ENCODE measurements around the gene VASH1.

GRCh38 chr14:76782115-76782884 lies 21.0 kb downstream of the VASH1 start:
- TF ChIP-seq EGR1 (IDR thresholded peaks at IDR 0.05) (no peak), RAD21 (IDR thresholded peaks at IDR 0.05; ENCODE audit: low read depth) (no peak), EP300 (IDR thresholded peaks at IDR 0.05; ENCODE audit: borderline replicate concordance) (no peak)
